Activated T-helper 1 cell treated with anti-CD3 and anti-CD28 coated beads, Interleukin-2, amount 50 U/mL, for 16 hours (primary cell): ENCODE data around the gene CFAP99.
A peak's percentile ranks its signal among the peaks of the same experiment; 100 is the strongest.
"Not testable (repeated sequence)": the region's sequence is repeated elsewhere in the genome, so short reads cannot be mapped to it uniquely, and the experiment has no call there.

Experiments
- DNase-seq, 2 donors: peaks; one replicate each; pipeline ENCODE4 v3.0.0-alpha.2; 2020; ENCODE audit warnings: low read depth in 1 of 2, low spot score in 1 of 2

CFAP99 gene

GRCh38 chr4:2427383-2428334, 8.9 kb downstream of the CFAP99 start:
- no peak for DNase-seq

DNA sequence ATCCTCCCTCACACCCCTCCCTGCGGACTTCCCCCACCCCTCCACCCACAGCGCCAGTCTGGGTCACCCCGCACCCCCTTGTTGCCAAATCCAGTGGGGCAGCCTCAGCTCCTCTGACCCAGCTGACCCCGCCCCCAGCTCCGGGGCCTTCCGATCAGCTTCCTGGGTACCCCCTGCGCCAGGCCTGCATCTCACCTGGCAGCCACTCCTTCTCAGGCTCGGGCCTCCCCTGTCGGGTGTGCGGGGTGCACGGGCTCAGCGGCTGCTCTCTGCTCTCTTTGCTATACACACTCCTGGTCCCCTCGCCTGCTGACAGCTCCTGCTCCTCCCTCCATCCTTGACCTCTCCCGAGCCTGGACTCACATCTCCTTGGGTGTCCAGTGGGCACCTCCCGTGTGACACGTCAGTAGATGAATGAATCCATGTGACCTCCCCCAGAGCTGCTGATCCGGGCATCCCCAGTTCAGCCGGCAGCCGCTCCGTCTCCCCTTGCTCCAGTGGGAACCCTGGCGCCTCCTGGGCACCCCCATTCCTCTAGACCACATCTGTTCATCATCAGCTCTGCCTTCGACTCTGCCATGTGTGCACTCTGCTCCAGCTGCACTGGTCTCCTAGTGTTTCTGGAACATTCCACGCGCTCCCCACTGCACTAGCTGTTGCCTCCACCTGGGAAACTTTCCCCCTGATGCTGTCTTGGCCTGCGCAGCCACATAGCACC, 9.9 kb downstream of the CFAP99 start:
- no peak for DNase-seq

- DNase-seq = not testable (repeated sequence)
Measured at GRCh38 chr4:2429945-2430757, 11.4 kb downstream of the CFAP99 start.

- no peak for DNase-seq
Measured at GRCh38 chr4:2432004-2432403, 13.2 kb downstream of the CFAP99 start.

DNA sequence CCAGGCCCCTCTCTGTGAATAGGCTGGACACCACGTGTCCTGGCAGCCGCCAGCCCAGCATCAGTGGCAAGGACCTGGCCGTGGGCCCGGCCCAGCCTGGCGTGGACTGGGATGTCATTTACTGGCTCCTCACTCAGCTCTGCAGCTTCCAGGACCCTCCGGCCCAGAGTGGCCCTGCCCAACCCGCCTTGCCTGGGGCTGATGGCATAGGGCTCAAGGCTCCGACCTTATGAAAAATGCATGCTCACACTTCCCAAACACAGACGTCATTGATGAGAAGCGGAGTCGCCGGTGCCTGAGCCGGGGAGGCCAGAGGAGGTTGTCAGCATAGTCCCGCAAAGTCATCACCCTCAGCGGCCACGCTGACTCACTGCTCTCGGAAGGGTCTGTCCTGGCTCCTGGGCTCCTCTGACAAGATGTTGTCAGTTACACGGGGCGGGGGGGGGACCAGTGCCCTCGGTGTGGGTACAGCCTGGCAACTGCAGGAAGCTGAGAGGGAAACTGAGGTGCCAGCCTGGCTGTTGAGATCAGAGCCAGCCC, 14.3 kb downstream of the CFAP99 start:
- no peak for DNase-seq

DNA sequence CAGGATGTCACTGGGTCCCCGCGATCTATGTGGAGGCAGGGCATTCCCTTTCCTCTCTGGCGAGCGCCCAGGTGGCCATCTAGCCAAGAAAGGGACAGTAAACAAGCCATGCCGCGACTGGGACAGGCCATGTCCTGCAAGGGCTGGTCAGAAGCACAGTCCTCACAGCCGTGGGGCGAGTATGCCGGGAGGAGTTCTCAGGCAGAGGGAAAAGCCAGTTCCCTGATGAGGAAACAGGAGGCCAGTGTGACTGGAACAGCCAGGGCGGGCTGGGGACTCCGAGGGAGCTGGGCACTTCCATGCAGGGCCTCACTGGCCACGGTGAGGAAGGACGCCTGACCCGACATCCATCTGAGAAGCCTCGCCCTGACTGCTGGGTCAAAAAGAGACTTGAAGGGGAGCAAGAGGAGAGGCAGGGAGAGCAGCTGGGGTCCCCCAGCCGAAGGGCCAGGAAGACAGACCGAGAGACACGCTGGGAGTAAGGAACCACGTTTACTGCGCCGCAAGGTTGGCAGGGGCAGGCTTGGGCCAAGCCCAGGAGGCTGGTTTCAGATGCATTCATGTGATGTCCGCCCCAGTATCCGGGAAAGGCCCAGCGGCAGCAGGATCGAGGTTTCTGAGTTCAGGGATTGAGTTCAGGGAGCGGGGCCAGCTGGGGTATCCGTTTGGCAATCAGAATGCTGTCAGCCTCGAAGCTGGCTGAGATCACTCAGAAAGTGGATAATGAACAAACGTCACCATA, 15.0 kb downstream of the CFAP99 start:
- no peak for DNase-seq

DNA sequence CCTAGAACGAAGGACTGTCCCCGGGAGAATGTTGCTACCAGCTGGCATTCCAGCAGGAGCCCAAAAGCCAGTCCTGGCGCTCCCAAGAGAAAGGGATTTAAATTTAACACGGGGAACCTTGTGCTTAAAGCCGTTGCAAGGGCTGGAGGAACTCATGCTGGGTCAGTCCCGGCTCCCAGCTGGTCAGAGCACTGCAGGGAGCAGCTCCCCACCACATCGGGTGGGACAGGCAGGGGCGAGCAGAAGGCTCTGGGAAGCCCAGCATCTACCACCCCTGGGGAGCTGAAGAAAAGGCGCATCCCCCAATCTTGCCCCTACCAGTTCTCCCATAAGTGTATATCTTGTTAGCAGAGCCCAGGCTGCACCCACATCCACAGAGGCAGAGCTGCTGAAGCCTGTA, 15.7 kb downstream of the CFAP99 start:
- no peak for DNase-seq

GRCh38 chr4:2436301-2436700, 17.5 kb downstream of the CFAP99 start:
- DNase-seq = no peak

DNA sequence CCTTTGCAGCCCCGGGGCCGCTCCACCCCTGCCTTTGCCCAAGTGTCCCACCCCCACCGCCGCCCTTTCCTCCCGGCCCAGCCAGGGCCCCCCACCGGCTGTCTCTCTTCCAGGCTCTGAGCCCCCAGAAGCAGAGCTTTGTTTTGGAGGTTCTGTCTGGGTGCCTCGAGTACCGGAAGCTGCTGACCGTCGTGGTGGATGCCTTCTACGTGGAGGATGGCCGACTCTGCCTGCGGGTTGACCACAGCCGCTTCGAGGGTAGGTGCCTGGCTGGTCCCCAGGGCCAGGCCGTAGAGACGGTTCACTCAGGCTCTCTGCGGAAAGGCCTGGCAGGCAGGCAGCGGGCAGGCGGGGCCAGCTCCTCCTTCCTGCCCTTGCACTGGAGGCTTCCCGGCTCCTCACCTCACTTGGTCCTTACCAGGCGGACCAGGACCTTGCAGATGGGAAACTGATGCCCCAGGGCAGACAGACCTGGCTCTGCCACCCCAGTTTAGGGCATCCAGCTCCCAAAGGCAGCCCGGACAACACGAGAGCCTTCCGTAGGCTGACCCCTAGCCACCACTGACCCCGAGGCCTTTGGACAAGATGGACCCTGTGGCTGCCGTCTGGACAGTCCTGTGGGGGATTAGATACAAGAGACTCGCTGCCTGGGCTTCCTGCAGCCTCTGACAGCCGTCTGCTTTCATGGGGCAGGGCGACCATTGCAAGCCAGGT, 18.2 kb downstream of the CFAP99 start:
- no peak for DNase-seq

- no peak for DNase-seq
Measured at GRCh38 chr4:2437475-2438215, 18.9 kb downstream of the CFAP99 start.

- no peak for DNase-seq
Measured at GRCh38 chr4:2438822-2439718, 20.3 kb downstream of the CFAP99 start.

- DNase-seq = peak; percentile 29 to 49
Measured at GRCh38 chr4:2441393-2442174, 22.8 kb downstream of the CFAP99 start.

GRCh38 chr4:2442175-2442993, 23.6 kb downstream of the CFAP99 start:
- DNase-seq = no peak

- DNase-seq = no peak
Measured at GRCh38 chr4:2443061-2443730, 24.4 kb downstream of the CFAP99 start.

DNA sequence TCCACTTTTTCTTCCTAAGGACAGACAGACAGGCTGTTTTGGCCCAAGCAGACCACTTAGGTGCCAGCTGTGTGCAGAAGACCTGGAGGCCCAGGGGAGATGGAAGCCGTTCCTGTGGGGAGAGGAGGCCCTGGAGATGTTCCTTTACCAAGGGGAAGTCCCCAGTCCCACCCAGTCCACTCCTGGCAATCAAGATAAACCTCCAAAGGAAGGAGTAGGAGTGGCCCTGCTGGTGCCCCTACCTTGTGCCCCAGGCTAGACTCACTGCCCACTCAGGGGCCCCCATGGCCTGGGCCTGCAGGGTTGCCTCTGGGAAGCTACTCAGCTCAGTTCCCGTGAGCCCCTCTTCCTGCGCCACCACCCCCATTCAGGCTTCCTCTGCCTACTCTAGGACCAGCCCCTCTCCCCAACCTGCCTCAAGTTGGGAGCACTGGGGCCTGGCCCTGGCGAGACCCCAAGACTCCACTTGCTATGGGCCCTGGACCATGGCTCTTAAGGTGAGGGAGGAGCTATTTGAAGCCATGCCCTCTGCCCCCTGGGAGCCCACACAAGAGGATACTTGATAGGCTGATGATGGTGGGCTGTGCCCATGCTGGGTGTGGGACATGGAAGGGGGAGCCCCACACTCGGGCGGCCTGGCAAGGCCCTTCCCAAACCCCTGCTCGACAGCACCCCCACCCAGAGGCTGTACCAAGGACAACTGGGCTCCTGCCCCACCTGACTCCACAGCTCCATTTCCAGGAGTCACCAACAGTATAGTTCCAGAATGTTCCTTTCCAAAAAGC, 25.4 kb downstream of the CFAP99 start:
- DNase-seq = no peak
